GM12878 (cell line): Measurements from ENCODE around the gene CLEC14A.

ENCODE experiments used
- EP300 ChIP-seq, 2 experiments: fragments of 150-350 bp in 1 of 2; IDR thresholded peaks; 2 replicates each; pipeline ENCODE4 v1.6.1; 2011 to 2012; ENCODE audit warnings: low read depth in 2 of 2, low read length in 2 of 2, borderline replicate concordance in 1 of 2, improper control_type of control experiment in 1 of 2, inconsistent platforms in 1 of 2; ENCODE audit not compliant: control insufficient read depth in 1 of 2
- NFYA ChIP-seq: IDR thresholded peaks from 2 replicates; pipeline ENCODE4 v1.6.1; 2011; ENCODE audit warnings: low read depth, mild to moderate bottlenecking, low read length, improper control_type of control experiment, borderline replicate concordance
- POLR2AphosphoS5 ChIP-seq: IDR thresholded peaks from 2 replicates; pipeline ENCODE4 v1.6.1; 2011; ENCODE audit warnings: mild to moderate bottlenecking, low read length, inconsistent platforms
- TF ChIP-seq, protein P1 (sequence below), 3 experiments: IDR thresholded peaks in 2 of 3; conservative IDR thresholded peaks in 1 of 3; 2 replicates each; pipeline ENCODE4 v1.5.1; 2011; ENCODE audit warnings: low read depth in 3 of 3, low read length in 3 of 3, mild to moderate bottlenecking in 3 of 3, control low read depth in 2 of 3, moderate library complexity in 2 of 3, inconsistent platforms in 1 of 3, mixed read lengths in 1 of 3; ENCODE audit not compliant: control insufficient read depth in 2 of 3, insufficient read depth in 1 of 3; ENCODE audit errors: extremely low read depth in 1 of 3

DNA sequence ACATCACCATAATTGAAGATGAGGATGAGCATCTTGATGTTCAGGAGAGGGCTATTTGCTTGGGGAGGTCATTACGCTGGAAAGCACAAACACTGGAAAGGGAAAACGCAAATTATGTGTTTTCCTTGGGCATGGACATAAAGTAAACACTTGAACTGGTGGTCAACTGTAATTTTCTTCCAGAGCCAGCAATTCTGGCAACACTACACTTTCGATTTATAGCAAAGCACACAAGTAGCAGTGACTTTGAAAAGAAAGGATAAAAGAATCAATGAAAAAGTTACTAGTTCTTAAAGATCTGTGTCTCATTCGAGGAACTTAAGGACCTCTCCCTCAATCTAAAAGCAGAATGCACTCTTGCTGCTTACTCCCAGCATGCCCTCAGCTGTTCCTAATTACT is 2.2 kb downstream of the CLEC14A start:
- TF ChIP-seq POLR2AphosphoS5: no peak
- TF ChIP-seq, protein P1, sequence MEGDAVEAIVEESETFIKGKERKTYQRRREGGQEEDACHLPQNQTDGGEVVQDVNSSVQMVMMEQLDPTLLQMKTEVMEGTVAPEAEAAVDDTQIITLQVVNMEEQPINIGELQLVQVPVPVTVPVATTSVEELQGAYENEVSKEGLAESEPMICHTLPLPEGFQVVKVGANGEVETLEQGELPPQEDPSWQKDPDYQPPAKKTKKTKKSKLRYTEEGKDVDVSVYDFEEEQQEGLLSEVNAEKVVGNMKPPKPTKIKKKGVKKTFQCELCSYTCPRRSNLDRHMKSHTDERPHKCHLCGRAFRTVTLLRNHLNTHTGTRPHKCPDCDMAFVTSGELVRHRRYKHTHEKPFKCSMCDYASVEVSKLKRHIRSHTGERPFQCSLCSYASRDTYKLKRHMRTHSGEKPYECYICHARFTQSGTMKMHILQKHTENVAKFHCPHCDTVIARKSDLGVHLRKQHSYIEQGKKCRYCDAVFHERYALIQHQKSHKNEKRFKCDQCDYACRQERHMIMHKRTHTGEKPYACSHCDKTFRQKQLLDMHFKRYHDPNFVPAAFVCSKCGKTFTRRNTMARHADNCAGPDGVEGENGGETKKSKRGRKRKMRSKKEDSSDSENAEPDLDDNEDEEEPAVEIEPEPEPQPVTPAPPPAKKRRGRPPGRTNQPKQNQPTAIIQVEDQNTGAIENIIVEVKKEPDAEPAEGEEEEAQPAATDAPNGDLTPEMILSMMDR (IDR thresholded peaks at IDR 0.05 in 2 of 3, conservative IDR thresholded peaks at IDR 0.05 in 1 of 3; ENCODE audit: control insufficient read depth in 2 of 3, extremely low read depth in 1 of 3, insufficient read depth in 1 of 3, low read depth in 3 of 3, low read length in 3 of 3): no peak
- TF ChIP-seq EP300 (IDR thresholded peaks at IDR 0.05; ENCODE audit: borderline replicate concordance in 1 of 2, control insufficient read depth in 1 of 2, low read depth in 2 of 2, low read length in 2 of 2): no peak
- no peak for TF ChIP-seq NFYA
